Left lung (tissue), 10 donors: ENCODE results near the gene SLC22A17. TPM values are rescaled to one million over a fixed set of nuclear protein-coding genes. Genes with fewer than 3 reads are reported as not detected.
"Not testable (repeated sequence)": the region's sequence is repeated elsewhere in the genome, so short reads cannot be mapped to it uniquely, and the experiment has no call there.

ENCODE experiments used
- ATAC-seq: fragments of 200-7000 bp; cut with Tn5 transposase; one replicate; pipeline ENCODE4 v1.9.1; 2020; ENCODE audit warnings: moderate library complexity
- DNase-seq, 4 donors: peaks; one replicate each; pipeline ENCODE4 v3.0.0-alpha.2; 2013 to 2020
- H3K27ac ChIP-seq, 2 donors: fragments of 200-600 bp; sonication (generic) in 1 of 2; one replicate each; pipeline versions ENCODE4 v1.5.0 to v1.8.0; 2020 to 2021
- H3K27me3 ChIP-seq, 2 donors: fragments of 200-600 bp; sonication (generic) in 1 of 2; one replicate each; pipeline versions ENCODE4 v1.5.0 to v1.8.0; 2020 to 2021
- H3K36me3 ChIP-seq, 2 donors: fragments of 200-600 bp; sonication (generic) in 1 of 2; one replicate each; pipeline versions ENCODE4 v1.5.0 to v1.8.0; 2020 to 2021
- H3K4me1 ChIP-seq, 2 donors: fragments of 200-600 bp; one replicate each; pipeline ENCODE4 v1.8.0; 2021
- H3K4me3 ChIP-seq, 2 donors: fragments of 200-600 bp; sonication (generic) in 1 of 2; one replicate each; pipeline versions ENCODE4 v1.5.0 to v1.8.0; 2020 to 2021; ENCODE audit warnings: mild to moderate bottlenecking in 1 of 2
- H3K9me3 ChIP-seq, 2 donors: fragments of 200-600 bp; sonication (generic) in 1 of 2; one replicate each; pipeline versions ENCODE4 v1.5.0 to v1.8.0; 2020 to 2021
- intact Hi-C, 2 donors: fragments of 100-400 bp; cut with DNase I; formaldehyde crosslinking; loops; one replicate each; pipeline versions ENCODE4 v1.11.2 to v1.14.2; 2022
- polyA plus RNA-seq, 6 donors: library from polyadenylated mRNA; unstranded; fragments of 120-200 nt; gene quantifications; one replicate each; pipeline ENCODE4 v1.2.1, GENCODE V29; 2013; ENCODE audit not compliant: insufficient read length in 6 of 6
- total RNA-seq, 2 donors: library from RNA; stranded (reverse); fragmentation: NEBNext Ultra II Directional; extraction: Animal tissue kit (Norgen Biotek cat#: 25700); gene quantifications; one replicate each; pipeline ENCODE4 v1.2.1, GENCODE V29; 2021
- TF ChIP-seq, protein P1 (sequence below), 2 donors: fragments of 200-600 bp; sonication (generic) in 1 of 2; IDR thresholded peaks; one replicate each; pipeline versions ENCODE4 v1.5.0 to v1.8.0; 2021; ENCODE audit warnings: antibody characterized with exemption in 2 of 2
- donor health status: DM: no; HTN: yes; CAD: no.
- donor health status: DM: no; HTN: no; CAD: no.

Gene SLC22A17
- total and polyA plus RNA-seq, 8 donors, result 13.2 to 41.5 (median 32.2) TPM

DNA sequence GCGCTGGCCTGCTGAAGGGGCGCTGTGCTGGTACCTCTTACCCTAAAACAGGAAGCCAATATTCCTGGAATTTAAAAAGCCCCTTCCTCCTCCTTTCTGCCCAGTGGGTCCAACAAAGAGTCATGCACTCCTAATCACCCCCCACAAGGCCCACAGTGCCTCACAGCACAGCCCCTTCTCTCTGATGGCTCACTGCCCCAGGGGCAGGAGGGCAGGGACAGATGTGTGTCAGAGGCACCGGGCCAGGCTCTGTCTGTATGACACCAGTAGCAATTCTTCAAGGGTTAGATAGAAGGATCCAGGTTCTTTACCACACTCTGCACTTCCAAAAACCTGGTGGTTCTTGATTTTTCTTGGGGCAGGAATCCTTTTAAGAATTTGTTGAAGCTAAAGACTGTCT lies 46.4 kb upstream of the SLC22A17 start:
- no peaks in the 10 kb centered on the region for H3K4me1 ChIP-seq
- H3K36me3 ChIP-seq, result no peaks in the 10 kb centered on the region
- no peak overlapping the region for H3K27ac ChIP-seq
- H3K9me3 ChIP-seq, result no peaks in the 10 kb centered on the region
- intact Hi-C loops, result no loop called here
- no peak overlapping the region for H3K4me3 ChIP-seq
- TF ChIP-seq, protein P1, sequence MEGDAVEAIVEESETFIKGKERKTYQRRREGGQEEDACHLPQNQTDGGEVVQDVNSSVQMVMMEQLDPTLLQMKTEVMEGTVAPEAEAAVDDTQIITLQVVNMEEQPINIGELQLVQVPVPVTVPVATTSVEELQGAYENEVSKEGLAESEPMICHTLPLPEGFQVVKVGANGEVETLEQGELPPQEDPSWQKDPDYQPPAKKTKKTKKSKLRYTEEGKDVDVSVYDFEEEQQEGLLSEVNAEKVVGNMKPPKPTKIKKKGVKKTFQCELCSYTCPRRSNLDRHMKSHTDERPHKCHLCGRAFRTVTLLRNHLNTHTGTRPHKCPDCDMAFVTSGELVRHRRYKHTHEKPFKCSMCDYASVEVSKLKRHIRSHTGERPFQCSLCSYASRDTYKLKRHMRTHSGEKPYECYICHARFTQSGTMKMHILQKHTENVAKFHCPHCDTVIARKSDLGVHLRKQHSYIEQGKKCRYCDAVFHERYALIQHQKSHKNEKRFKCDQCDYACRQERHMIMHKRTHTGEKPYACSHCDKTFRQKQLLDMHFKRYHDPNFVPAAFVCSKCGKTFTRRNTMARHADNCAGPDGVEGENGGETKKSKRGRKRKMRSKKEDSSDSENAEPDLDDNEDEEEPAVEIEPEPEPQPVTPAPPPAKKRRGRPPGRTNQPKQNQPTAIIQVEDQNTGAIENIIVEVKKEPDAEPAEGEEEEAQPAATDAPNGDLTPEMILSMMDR (IDR thresholded peaks at IDR 0.05), result no peak
- DNase-seq (no peak), ATAC-seq (no peak)
- H3K27me3 ChIP-seq, result peaks cover 0 to 15% of the 10 kb centered on the region in 2 donors

DNA sequence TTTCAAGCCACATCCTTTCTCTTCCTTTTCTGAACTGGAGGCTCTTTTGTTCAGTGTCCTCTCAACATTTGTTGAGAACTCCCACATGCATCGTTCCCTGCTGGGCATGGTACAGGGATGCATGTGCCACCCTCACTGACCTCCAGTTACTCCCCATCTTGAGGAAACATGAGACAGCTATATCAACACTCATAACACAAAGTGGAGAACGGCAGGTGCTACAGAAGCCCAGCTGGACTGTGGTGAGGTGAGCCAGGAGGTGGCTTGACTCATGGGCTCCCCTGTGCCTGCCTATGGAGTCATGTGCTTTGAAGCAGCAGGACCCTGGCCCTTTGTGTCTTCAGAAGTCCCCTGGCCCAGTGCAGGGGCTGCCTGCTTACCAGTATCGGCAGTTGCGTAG lies 45.7 kb upstream of the SLC22A17 start:
- Histone ChIP-seq H3K9me3 (no peaks in the 10 kb centered on the region), H3K27me3 (peaks cover 0 to 14% of the 10 kb centered on the region in 2 donors), H3K4me3 (no peak overlapping the region), H3K36me3 (no peaks in the 10 kb centered on the region), H3K4me1 (no peaks in the 10 kb centered on the region), H3K27ac (no peak overlapping the region)
- intact Hi-C loops, result no loop called here
- DNase-seq (peak in 1 of 4 donors; percentile 49), ATAC-seq (no peak)
- TF ChIP-seq, protein P1 (IDR thresholded peaks at IDR 0.05), result no peak

DNA sequence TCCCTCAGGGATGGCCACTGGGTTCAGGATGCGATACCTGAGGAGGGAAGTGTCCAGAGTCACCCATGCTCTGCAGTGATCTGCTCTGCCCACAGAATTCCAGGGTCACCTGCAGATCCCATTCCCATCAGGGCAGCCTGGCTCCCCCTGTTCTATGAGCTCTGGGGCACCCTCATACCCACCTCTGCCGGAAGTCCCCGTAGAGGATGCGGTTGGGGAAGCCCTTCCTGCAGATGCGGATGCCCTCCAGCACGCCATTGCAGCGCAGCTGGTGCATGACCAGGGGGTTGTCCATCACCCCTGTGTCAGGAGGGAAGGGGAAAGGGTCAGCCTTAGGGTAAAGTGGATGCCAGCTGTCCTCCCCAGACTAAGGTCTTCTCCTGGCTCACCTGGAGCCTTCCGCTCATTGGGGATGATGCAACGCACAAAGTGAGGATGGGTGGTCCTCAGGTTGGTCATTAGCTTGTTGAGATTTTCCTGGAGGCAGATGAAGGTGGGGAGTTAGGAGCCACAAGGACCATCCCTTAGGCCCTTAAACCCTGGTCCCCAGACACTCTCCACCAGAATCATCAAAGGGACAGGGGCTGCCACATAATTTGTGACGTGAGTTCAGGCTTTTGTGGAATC lies 44.2 kb upstream of the SLC22A17 start:
- TF ChIP-seq, protein P1 (IDR thresholded peaks at IDR 0.05), result no peak
- Histone ChIP-seq H3K4me1 (no peaks in the 10 kb centered on the region), H3K36me3 (no peaks in the 10 kb centered on the region), H3K4me3 (no peak overlapping the region), H3K27ac (no peak overlapping the region), H3K9me3 (no peaks in the 10 kb centered on the region), H3K27me3 (peaks cover 0 to 2% of the 10 kb centered on the region in 2 donors)
- no peak for ATAC-seq
- no peak for DNase-seq
- intact Hi-C loops, result no loop called here

DNA sequence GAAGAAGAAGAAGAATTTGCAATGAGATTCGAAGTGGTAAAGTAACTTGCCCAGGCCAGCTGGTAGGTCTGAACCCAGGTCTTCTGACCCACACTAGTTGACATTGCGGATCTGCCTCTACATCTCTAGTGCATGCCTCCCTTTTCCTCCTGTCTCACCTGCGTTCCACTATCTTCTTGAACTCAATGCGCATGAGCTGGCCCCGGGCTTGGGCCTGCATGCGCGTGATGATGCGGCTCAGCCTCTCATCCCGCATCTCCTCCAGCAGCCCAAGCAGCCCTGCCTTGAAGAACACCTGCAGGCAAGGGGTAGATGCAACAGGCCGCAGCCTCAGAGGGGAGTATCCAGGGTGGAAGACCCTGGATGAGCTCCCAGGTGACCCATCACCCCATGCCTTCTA lies 43.4 kb upstream of the SLC22A17 start:
- no peak for DNase-seq
- Histone ChIP-seq H3K4me3 (no peak overlapping the region), H3K36me3 (no peaks in the 10 kb centered on the region), H3K9me3 (no peaks in the 10 kb centered on the region), H3K27me3 (no peaks in the 10 kb centered on the region), H3K4me1 (no peaks in the 10 kb centered on the region), H3K27ac (no peak overlapping the region)
- TF ChIP-seq, protein P1 (IDR thresholded peaks at IDR 0.05), result no peak
- intact Hi-C loops, result no loop called here
- ATAC-seq, result no peak

DNA sequence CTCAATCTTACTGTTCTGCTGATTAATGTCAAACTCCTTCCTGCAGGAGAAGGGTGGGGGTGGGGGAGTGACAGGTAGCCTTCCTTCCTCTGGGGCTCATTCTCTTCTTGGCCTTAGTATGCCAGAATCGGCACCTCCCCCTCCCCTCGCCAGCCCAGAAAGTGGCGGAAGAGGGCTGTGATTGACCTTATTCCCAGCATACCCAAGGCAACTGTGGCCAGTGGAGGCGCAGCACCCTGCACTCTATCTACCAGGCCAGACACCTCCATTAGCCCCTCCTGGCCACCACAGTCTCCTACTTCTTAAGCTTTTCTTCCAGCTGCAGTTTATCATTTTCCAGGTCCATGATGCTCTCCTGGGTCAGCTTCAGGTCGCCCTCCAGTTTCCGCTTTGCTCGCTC lies 39.9 kb upstream of the SLC22A17 start:
- Histone ChIP-seq H3K36me3 (no peaks in the 10 kb centered on the region), H3K9me3 (no peaks in the 10 kb centered on the region), H3K4me1 (no peaks in the 10 kb centered on the region), H3K27me3 (peaks cover 0 to 9% of the 10 kb centered on the region in 2 donors), H3K27ac (no peak overlapping the region), H3K4me3 (no peak overlapping the region)
- DNase-seq (no peak), ATAC-seq (no peak)
- TF ChIP-seq, protein P1 (IDR thresholded peaks at IDR 0.05), result no peak
- intact Hi-C loops, result no loop called here

DNA sequence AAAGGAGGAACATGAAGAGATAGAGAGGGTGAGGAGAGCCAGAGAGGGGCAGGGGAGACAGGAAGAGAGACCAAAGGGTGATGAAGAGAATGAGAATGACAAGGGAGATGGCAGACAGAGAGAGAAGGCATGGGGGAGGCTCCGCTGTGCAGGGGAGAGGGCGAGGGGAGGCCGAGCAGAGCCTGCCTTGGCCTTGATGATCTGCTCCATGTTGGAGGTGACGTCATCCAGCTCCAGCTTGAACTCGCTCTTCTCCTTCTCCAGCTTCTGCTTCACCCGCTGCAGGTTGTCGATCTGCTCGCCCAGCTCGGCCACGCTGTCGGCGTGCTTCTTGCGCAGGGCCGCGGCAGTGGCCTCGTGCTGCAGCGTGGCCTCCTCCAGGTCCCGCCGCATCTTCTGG lies 37.2 kb upstream of the SLC22A17 start:
- ATAC-seq, intact Hi-C loops, H3K4me3 ChIP-seq, H3K27me3 ChIP-seq, H3K27ac ChIP-seq, DNase-seq, H3K36me3 ChIP-seq, H3K4me1 ChIP-seq, H3K9me3 ChIP-seq: not testable (repeated sequence)
